Activated T-helper 1 cell treated with anti-CD3 and anti-CD28 coated beads, Interleukin-12 subunit alpha, Interleukin-12 subunit beta, Interleukin-2, Interleukin-4 antibody, amounts not matched to agents 30 ng/mL and 10 ng/mL and 1 ng/mL, durations not matched to agents 14 hours and 24 hours and 36 hours (primary cell): ENCODE data around the gene MYO5C. TPM values are rescaled to one million over a fixed set of nuclear protein-coding genes. Genes with fewer than 3 reads are reported as not detected.

ENCODE experiments used
- DNase-seq: peaks from one replicate; pipeline ENCODE4 v3.0.0; 2021; ENCODE audit warnings: low spot score
- H3K27ac Mint-ChIP-seq: one replicate; pipeline ENCODE4 v1.8.0; 2021; ENCODE audit warnings: mild to moderate bottlenecking, mixed read lengths
- H3K27me3 Mint-ChIP-seq: one replicate; pipeline ENCODE4 v1.8.0; 2022; ENCODE audit warnings: mild to moderate bottlenecking, moderate library complexity, mixed read lengths; ENCODE audit not compliant: insufficient read depth
- H3K36me3 Mint-ChIP-seq: one replicate; pipeline ENCODE4 v1.8.0; 2021; ENCODE audit warnings: low read depth, mixed read lengths
- H3K4me1 Mint-ChIP-seq: one replicate; pipeline ENCODE4 v1.8.0; 2021; ENCODE audit warnings: low read depth, mixed read lengths
- H3K4me3 Mint-ChIP-seq: one replicate; pipeline ENCODE4 v1.8.0; 2021; ENCODE audit warnings: mild to moderate bottlenecking, moderate library complexity, mixed read lengths
- H3K9me3 Mint-ChIP-seq: one replicate; pipeline ENCODE4 v1.8.0; 2021; ENCODE audit warnings: mixed read lengths
- intact Hi-C: fragments of 100-400 bp; cut with micrococcal nuclease; formaldehyde crosslinking; loops from one replicate; pipeline ENCODE4 v1.15.1; 2024
- total RNA-seq: library from RNA; stranded (reverse); gene quantifications from 2 replicates; pipeline ENCODE4 v1.2.3, GENCODE V29; 2022

MYO5C gene
- total RNA-seq, 1 donor from 2014 or later: 0.29 TPM

GRCh38 chr15:52200831-52201365 is 94.7 kb downstream of the MYO5C start:
- peaks cover 4% of the 10 kb centered on the region for H3K27me3 Mint-ChIP-seq
- H3K36me3 Mint-ChIP-seq: no peaks in the 10 kb centered on the region
- H3K4me3 Mint-ChIP-seq: no peak overlapping the region
- H3K9me3 Mint-ChIP-seq: no peaks in the 10 kb centered on the region
- peaks cover 4% of the 10 kb centered on the region for H3K4me1 Mint-ChIP-seq
- intact Hi-C loops: no loop called here
- H3K27ac Mint-ChIP-seq: no peak overlapping the region
- DNase-seq: no peak

GRCh38 chr15:52199271-52199670 is 96.3 kb downstream of the MYO5C start:
- Mint-ChIP-seq H3K4me3 (no peak overlapping the region), H3K9me3 (no peaks in the 10 kb centered on the region), H3K4me1 (peaks cover 4% of the 10 kb centered on the region), H3K36me3 (no peaks in the 10 kb centered on the region), H3K27ac (no peak overlapping the region), H3K27me3 (peaks cover 4% of the 10 kb centered on the region)
- intact Hi-C loops: no loop called here
- DNase-seq: no peak

- no peaks in the 10 kb centered on the region for H3K9me3 Mint-ChIP-seq
- peaks cover 4% of the 10 kb centered on the region for H3K27me3 Mint-ChIP-seq
- peaks cover 4% of the 10 kb centered on the region for H3K4me1 Mint-ChIP-seq
- H3K4me3 Mint-ChIP-seq: no peak overlapping the region
- H3K27ac Mint-ChIP-seq: no peak overlapping the region
- no peaks in the 10 kb centered on the region for H3K36me3 Mint-ChIP-seq
- DNase-seq: no peak
- intact Hi-C loops: no loop called here
These were observed 98.7 kb downstream of the MYO5C start for GRCh38 chr15:52196891-52197290.

GRCh38 chr15:52193791-52194190 is 101.8 kb downstream of the MYO5C start:
- H3K27me3 Mint-ChIP-seq: peaks cover 1% of the 10 kb centered on the region
- H3K4me3 Mint-ChIP-seq: no peak overlapping the region
- H3K27ac Mint-ChIP-seq: no peak overlapping the region
- intact Hi-C loops: no loop called here
- H3K4me1 Mint-ChIP-seq: peaks cover 4% of the 10 kb centered on the region
- no peaks in the 10 kb centered on the region for H3K36me3 Mint-ChIP-seq
- DNase-seq: no peak
- H3K9me3 Mint-ChIP-seq: no peaks in the 10 kb centered on the region

- peaks cover 4% of the 10 kb centered on the region for H3K4me1 Mint-ChIP-seq
- intact Hi-C loops: no loop called here
- no peaks in the 10 kb centered on the region for H3K9me3 Mint-ChIP-seq
- peaks cover 1% of the 10 kb centered on the region for H3K27me3 Mint-ChIP-seq
- no peak overlapping the region for H3K27ac Mint-ChIP-seq
- DNase-seq: no peak
- H3K4me3 Mint-ChIP-seq: no peak overlapping the region
- H3K36me3 Mint-ChIP-seq: no peaks in the 10 kb centered on the region
These were observed 102.3 kb downstream of the MYO5C start for GRCh38 chr15:52193321-52193720.

GRCh38 chr15:52191207-52191606 is 104.4 kb downstream of the MYO5C start, which contains the start of gene GNB5:
TSS of gene GNB5 (minus strand) at chr15:52191392. CDS start at chr15:52184676, 6,716 bp downstream.
- Mint-ChIP-seq H3K27me3 (peaks cover 1% of the 10 kb centered on the region), H3K27ac (no peak within 1 kb of the TSS), H3K4me1 (no peaks in the 10 kb centered on the region), H3K4me3 (no peak within 1 kb of the TSS), H3K9me3 (no peaks in the 10 kb centered on the region), H3K36me3 (no peaks in the 10 kb centered on the region)
- DNase-seq: no peak
- intact Hi-C loops: no loop called here

- no peak for DNase-seq
- intact Hi-C loops: no loop called here
- peaks cover 1% of the 10 kb centered on the region for H3K27me3 Mint-ChIP-seq
- no peak overlapping the region for H3K27ac Mint-ChIP-seq
- H3K4me1 Mint-ChIP-seq: peaks cover 6% of the 10 kb centered on the region
- no peak overlapping the region for H3K4me3 Mint-ChIP-seq
- H3K9me3 Mint-ChIP-seq: no peaks in the 10 kb centered on the region
- no peaks in the 10 kb centered on the region for H3K36me3 Mint-ChIP-seq
These were observed 108.7 kb downstream of the MYO5C start for GRCh38 chr15:52186651-52187486.

GRCh38 chr15:52185151-52185561 is 110.4 kb downstream of the MYO5C start:
- no peaks in the 10 kb centered on the region for H3K9me3 Mint-ChIP-seq

GRCh38 chr15:52184721-52185120 is 110.9 kb downstream of the MYO5C start:
- no peaks in the 10 kb centered on the region for H3K36me3 Mint-ChIP-seq
- peaks cover 17% of the 10 kb centered on the region for H3K4me1 Mint-ChIP-seq
- intact Hi-C loops: no loop called here
- no peaks in the 10 kb centered on the region for H3K27me3 Mint-ChIP-seq
- no peaks in the 10 kb centered on the region for H3K9me3 Mint-ChIP-seq
- H3K27ac Mint-ChIP-seq: no peak overlapping the region
- H3K4me3 Mint-ChIP-seq: no peak overlapping the region
- DNase-seq: no peak

More at GRCh38 chr15:52185151-52185561, 110.4 kb downstream of the MYO5C start:
- Mint-ChIP-seq H3K27me3 (peaks cover under 1% of the 10 kb centered on the region), H3K27ac (no peak overlapping the region), H3K4me1 (peaks cover 17% of the 10 kb centered on the region), H3K36me3 (no peaks in the 10 kb centered on the region), H3K4me3 (no peak overlapping the region)
- DNase-seq: no peak
- intact Hi-C loops: no loop called here

- intact Hi-C loops: loop anchor here (1.0 kb wide), 2 partner anchors 25 to 44 kb away; no protein-coding TSS in a partner anchor
- H3K27ac Mint-ChIP-seq: no peak overlapping the region
- DNase-seq: no peak
- no peak overlapping the region for H3K4me3 Mint-ChIP-seq
- H3K4me1 Mint-ChIP-seq: peaks cover 24% of the 10 kb centered on the region
- no peaks in the 10 kb centered on the region for H3K36me3 Mint-ChIP-seq
- no peaks in the 10 kb centered on the region for H3K27me3 Mint-ChIP-seq
- no peaks in the 10 kb centered on the region for H3K9me3 Mint-ChIP-seq
These were observed 111.9 kb downstream of the MYO5C start for GRCh38 chr15:52183562-52184173.

- peaks cover 37% of the 10 kb centered on the region for H3K4me1 Mint-ChIP-seq
- no peak overlapping the region for H3K27ac Mint-ChIP-seq
- no peaks in the 10 kb centered on the region for H3K27me3 Mint-ChIP-seq
- H3K4me3 Mint-ChIP-seq: no peak overlapping the region
- no peak for DNase-seq
- H3K9me3 Mint-ChIP-seq: no peaks in the 10 kb centered on the region
- intact Hi-C loops: no loop called here
- no peaks in the 10 kb centered on the region for H3K36me3 Mint-ChIP-seq
These were observed 113.4 kb downstream of the MYO5C start for GRCh38 chr15:52181938-52182780.

GRCh38 chr15:52180851-52181450 is 114.7 kb downstream of the MYO5C start:
- intact Hi-C loops: no loop called here
- no peaks in the 10 kb centered on the region for H3K9me3 Mint-ChIP-seq

More at GRCh38 chr15:52180851-52181450, 114.7 kb downstream of the MYO5C start:
- Mint-ChIP-seq H3K36me3 (no peaks in the 10 kb centered on the region), H3K4me3 (peak overlapping the region; percentile 88), H3K27ac (peak overlapping the region; percentile 94), H3K4me1 (peaks cover 37% of the 10 kb centered on the region), H3K27me3 (no peaks in the 10 kb centered on the region)
- no peak for DNase-seq
